Measurements from ENCODE around the gene RBM3.

The RBM3 gene

GRCh38 chrX:48538641-48539344 lies 35.5 kb upstream of the RBM3 start:
- POLR2A ChIA-PET, result interaction anchor here (0.7 to 2.6 kb wide), 10 partner anchors 9 to 199 kb away, joined by 3 to 16 read pairs (median 4); partner anchors contain the start of genes EBP and RBM3
- H3K27ac ChIP-seq (ENCODE audit: extremely low read depth, low read depth, low read length), result peak overlapping the region; percentile 34
- no peaks in the 10 kb centered on the region for H3K9me3 ChIP-seq (ENCODE audit: control insufficient read depth, insufficient read depth, low read depth, low read length)
- no peak overlapping the region; the same call in 1 of the 2 replicates for H3K4me3 ChIP-seq (ENCODE audit: low read depth, low read length)
- peaks cover 11 to 14% of the 10 kb centered on the region in 2 experiments; a peak in 2 of 3 replicates for H3K36me3 ChIP-seq (ENCODE audit: control insufficient read depth in 2 of 2, insufficient read depth in 1 of 2, low read length in 2 of 2)
- H3K4me1 ChIP-seq (ENCODE audit: control insufficient read depth, insufficient read depth, low read length), result no peaks in the 10 kb centered on the region
- CTCF ChIA-PET, result interaction anchor here (0.6 to 0.7 kb wide), 4 partner anchors 92 to 1322 kb away, joined by 3 to 4 read pairs (median 3); no protein-coding TSS in a partner anchor
- TF ChIP-seq KLF17 (tag by site-specific recombination; IDR thresholded peaks at IDR 0.05) (0 out of 2 replicates have a peak, but pooled peaks have one; percentile 30), ZNF777 (tag by site-specific recombination; IDR thresholded peaks at IDR 0.05; ENCODE audit: borderline replicate concordance) (no peak), ZNF362 (tag by site-specific recombination; IDR thresholded peaks at IDR 0.05) (peak; percentile 90)

- Histone ChIP-seq H3K4me3 (ENCODE audit: low read depth, low read length) (peak within 1 kb of the TSS; percentile 68), H3K9me3 (ENCODE audit: control insufficient read depth, insufficient read depth, low read depth, low read length) (no peaks in the 10 kb centered on the region), H3K36me3 (ENCODE audit: control insufficient read depth in 2 of 2, insufficient read depth in 1 of 2, low read length in 2 of 2) (peaks cover 12 to 18% of the 10 kb centered on the region in 2 experiments; a peak in 2 of 3 replicates), H3K4me1 (ENCODE audit: control insufficient read depth, insufficient read depth, low read length) (no peaks in the 10 kb centered on the region), H3K27ac (ENCODE audit: extremely low read depth, low read depth, low read length) (peak within 1 kb of the TSS; percentile 74)
- ChIA-PET POLR2A (interaction anchor here (0.7 to 2.6 kb wide), 10 partner anchors 10 to 198 kb away, joined by 3 to 16 read pairs (median 4); partner anchors contain the start of genes EBP and RBM3), CTCF (interaction anchor here (0.5 to 0.9 kb wide), 7 partner anchors 12 to 1351 kb away, joined by 3 to 4 read pairs (median 3); no protein-coding TSS in a partner anchor)
- no peak for TF ChIP-seq ZNF37A (tag by site-specific recombination; IDR thresholded peaks at IDR 0.05)
- 0 out of 2 replicates have a peak, but pooled peaks have one; percentile 13 for TF ChIP-seq KLF7 (tag by site-specific recombination; IDR thresholded peaks at IDR 0.05; ENCODE audit: borderline replicate concordance)
- TF ChIP-seq ZNF747 (tag by site-specific recombination; IDR thresholded peaks at IDR 0.05), result no peak
- TF ChIP-seq KLF16 (tag by site-specific recombination; IDR thresholded peaks at IDR 0.05), result peak; percentile 71
- TF ChIP-seq ZSCAN23 (tag by site-specific recombination; IDR thresholded peaks at IDR 0.05), result no peak
- TF ChIP-seq ZNF610 (tag by site-specific recombination; IDR thresholded peaks at IDR 0.05; ENCODE audit: borderline replicate concordance), result no peak
- peak; percentile 66 for TF ChIP-seq ZNF341 (tag by site-specific recombination; IDR thresholded peaks at IDR 0.05; ENCODE audit: low read depth)
- no peak for TF ChIP-seq BCL11A (tag by site-specific recombination; IDR thresholded peaks at IDR 0.05; ENCODE audit: low read depth)
- TF ChIP-seq HOXD13 (CRISPR knock-in tag; IDR thresholded peaks at IDR 0.05; ENCODE audit: borderline replicate concordance), result no peak
- no peak for TF ChIP-seq ZNF518A (tag by site-specific recombination; conservative IDR thresholded peaks at IDR 0.05; ENCODE audit: low read depth)
- no peak for TF ChIP-seq REST (tag by site-specific recombination; IDR thresholded peaks at IDR 0.05)
- no peak for TF ChIP-seq ZNF596 (tag by site-specific recombination; IDR thresholded peaks at IDR 0.05)
- no peak for TF ChIP-seq ZBTB44 (tag by site-specific recombination; IDR thresholded peaks at IDR 0.05)
Measured at GRCh38 chrX:48539345-48540027, 34.8 kb upstream of the RBM3 start, which contains the start of gene TBC1D25. Gene TBC1D25 (plus strand): TSS chrX:48539714. CDS start chrX:48539798, 84 bp downstream.
